ENCODE data around the gene AKAP6. TPM values are rescaled to one million over a fixed set of nuclear protein-coding genes. Genes with fewer than 3 reads are reported as not detected.

The AKAP6 gene
- total and polyA plus RNA-seq, 10 of the 15 experiments (the other 5 are each of a cell fraction or from before 2014, with no cell fraction given): 0.35 to 5.9 (median 2.2) TPM

DNA sequence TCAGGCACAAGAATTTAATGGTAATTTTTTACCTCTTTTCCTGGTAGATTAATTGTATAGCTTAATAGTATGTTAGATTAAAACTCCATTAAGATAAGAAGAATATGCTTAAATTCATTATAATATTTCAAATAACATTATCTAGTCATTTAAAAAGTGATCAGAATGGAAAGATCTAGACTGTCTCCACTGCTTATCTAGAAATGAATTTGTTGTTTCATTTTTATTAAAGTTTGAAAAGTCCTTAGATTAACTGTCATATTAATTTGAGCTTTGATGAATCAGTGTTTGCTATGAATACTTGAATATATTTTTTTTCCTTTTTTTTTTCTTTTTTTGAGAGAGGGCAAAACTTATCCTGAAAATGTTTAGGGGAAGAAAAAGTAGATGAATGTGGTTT is 373.0 kb downstream of the AKAP6 start:
- FAIRE-seq: no peak

GRCh38 chr14:32702562-32702961 is 373.5 kb downstream of the AKAP6 start:
- ChIA-PET POLR2A (interaction anchor here (0.6 kb wide), 1 partner anchor 1512 kb away, joined by 3 read pairs; no protein-coding TSS in a partner anchor), SMC1A (ENCODE audit: uncharacterized antibody, unreplicated experiment) (interaction anchor here (0.5 to 1.4 kb wide), 4 partner anchors 9 to 1378 kb away, joined by 3 to 4 read pairs (median 4); no protein-coding TSS in a partner anchor), RAD21 (ENCODE audit: unreplicated experiment) (no interaction called here), CTCF (interaction anchor here (0.6 to 1.5 kb wide), 3 partner anchors 9 to 1518 kb away, joined by 3 read pairs; no protein-coding TSS in a partner anchor)
- Histone ChIP-seq H2AFZ (ENCODE audit: control insufficient read depth, low read depth, low read length) (no peak overlapping the region), H3K4me3 (no peak overlapping the region), H3K27ac (ENCODE audit: control insufficient read depth, insufficient read depth) (no peak overlapping the region), H3K4me1 (ENCODE audit: control insufficient read depth, insufficient read depth, low read length) (peaks cover 8% of the 10 kb centered on the region), H3K4me2 (ENCODE audit: control insufficient read depth, insufficient read depth) (no peak overlapping the region), H3K27me3 (replicated peaks in 1 of 2; ENCODE audit: control insufficient read depth in 2 of 2, insufficient read depth in 2 of 2, low read length in 1 of 2) (no peaks in the 10 kb centered on the region), H3K9me3 (replicated peaks; ENCODE audit: control insufficient read depth, insufficient read depth, low read length) (no peaks in the 10 kb centered on the region), H4K20me1 (ENCODE audit: control insufficient read depth, insufficient read depth) (no peaks in the 10 kb centered on the region), H3K9ac (ENCODE audit: control insufficient read depth, insufficient read depth, low read length) (no peak overlapping the region), H3K36me3 (ENCODE audit: control insufficient read depth in 2 of 2, insufficient read depth in 2 of 2, low read length in 1 of 2) (no peaks in the 10 kb centered on the region), H3K79me2 (ENCODE audit: control insufficient read depth, insufficient read depth, low read length) (no peaks in the 10 kb centered on the region)
- FAIRE-seq: peak; percentile 59
- in situ Hi-C loops (cut with MboI): no loop called here
- BruUV-seq (replicated peaks): no TSS peak
- TF ChIP-seq POU2F2 (IDR thresholded peaks at IDR 0.05; ENCODE audit: borderline replicate concordance, low read depth, low read length): peak; percentile 73; the same call in 2 of the 3 replicates
- no peak for TF ChIP-seq SRF (IDR thresholded peaks at IDR 0.05; ENCODE audit: low read depth in 2 of 2, low read length in 2 of 2)
- no peak for TF ChIP-seq ASH2L (IDR thresholded peaks at IDR 0.05; ENCODE audit: borderline replicate concordance, low read depth)
- peak; percentile 35; the same call in 1 of the 2 replicates for TF ChIP-seq PKNOX1 (IDR thresholded peaks at IDR 0.05)
- TF ChIP-seq USF2 (IDR thresholded peaks at IDR 0.05; ENCODE audit: borderline replicate concordance, low read depth, low read length): peak; percentile 19; the same call in 1 of the 2 replicates
- TF ChIP-seq RAD51 (IDR thresholded peaks at IDR 0.05): 0 out of 2 replicates have a peak, but pooled peaks have one; percentile 56
- no peak for TF ChIP-seq MEF2B (IDR thresholded peaks at IDR 0.05; ENCODE audit: partially characterized antibody, poor library complexity, severe bottlenecking)
- TF ChIP-seq IRF4 (IDR thresholded peaks at IDR 0.05; ENCODE audit: low read depth, low read length): no peak
- TF ChIP-seq USF1 (IDR thresholded peaks at IDR 0.05; ENCODE audit: borderline replicate concordance, extremely low read length, insufficient read depth, low read depth, low read length): peak; percentile 51
- DNase-seq (ENCODE audit: low read depth, low spot score): no peak
- peak; percentile 94 for ATAC-seq
- intact Hi-C loops (cut with micrococcal nuclease; ENCODE audit: unreplicated experiment): no loop called here
- 32% methylated on average over 8 of the region's 8 CpGs for WGBS (ENCODE audit: insufficient coverage, insufficient replicate concordance, low lambda C conversion rate, missing lambda C conversion rate)

More for the DNA sequence above, 373.0 kb downstream of the AKAP6 start:
- no TSS peak for BruUV-seq (replicated peaks)
- no peak for DNase-seq (ENCODE audit: low read depth, low spot score)
- peaks cover 8% of the 10 kb centered on the region for H3K4me1 ChIP-seq (ENCODE audit: control insufficient read depth, insufficient read depth, low read length)
- H3K9me3 ChIP-seq (replicated peaks; ENCODE audit: control insufficient read depth, insufficient read depth, low read length): no peaks in the 10 kb centered on the region
- ChIA-PET POLR2A (interaction anchor here (0.6 kb wide), 1 partner anchor 1513 kb away, joined by 3 read pairs; no protein-coding TSS in a partner anchor), CTCF (interaction anchor here (0.8 to 1.5 kb wide), 3 partner anchors 9 to 126 kb away, joined by 3 read pairs; no protein-coding TSS in a partner anchor), RAD21 (ENCODE audit: unreplicated experiment) (no interaction called here), SMC1A (ENCODE audit: uncharacterized antibody, unreplicated experiment) (interaction anchor here (0.5 to 1.4 kb wide), 4 partner anchors 10 to 1378 kb away, joined by 3 to 4 read pairs (median 4); no protein-coding TSS in a partner anchor)
- H3K4me3 ChIP-seq: no peak overlapping the region
- intact Hi-C loops (cut with micrococcal nuclease; ENCODE audit: unreplicated experiment) (no loop called here), in situ Hi-C loops (cut with MboI) (no loop called here)
- ATAC-seq: no peak
- H3K79me2 ChIP-seq (ENCODE audit: control insufficient read depth, insufficient read depth, low read length): no peaks in the 10 kb centered on the region
- no peak overlapping the region for H3K9ac ChIP-seq (ENCODE audit: control insufficient read depth, insufficient read depth, low read length)
- no peaks in the 10 kb centered on the region for H4K20me1 ChIP-seq (ENCODE audit: control insufficient read depth, insufficient read depth)
- no peak overlapping the region for H2AFZ ChIP-seq (ENCODE audit: control insufficient read depth, low read depth, low read length)
- no peaks in the 10 kb centered on the region for H3K36me3 ChIP-seq (ENCODE audit: control insufficient read depth in 2 of 2, insufficient read depth in 2 of 2, low read length in 1 of 2)
- H3K4me2 ChIP-seq (ENCODE audit: control insufficient read depth, insufficient read depth): no peak overlapping the region
- H3K27ac ChIP-seq (ENCODE audit: control insufficient read depth, insufficient read depth): no peak overlapping the region
- H3K27me3 ChIP-seq (replicated peaks in 1 of 2; ENCODE audit: control insufficient read depth in 2 of 2, insufficient read depth in 2 of 2, low read length in 1 of 2): no peaks in the 10 kb centered on the region
- TF ChIP-seq LARP7 (IDR thresholded peaks at IDR 0.05): no peak
